Esophagus (tissue), 2 donors: Measurements from ENCODE around the gene TXNL4A. TPM values are rescaled to one million over a fixed set of nuclear protein-coding genes. Genes with fewer than 3 reads are reported as not detected.

Source experiments
- H3K27ac ChIP-seq, 2 donors: one replicate each; pipeline ENCODE4 v1.5.1; 2013; ENCODE audit warnings: low read depth in 2 of 2, mild to moderate bottlenecking in 2 of 2, inconsistent platforms in 1 of 2, low read length in 1 of 2, moderate library complexity in 1 of 2
- H3K27me3 ChIP-seq, 2 donors: one replicate each; pipeline ENCODE4 v1.6.1; 2013; ENCODE audit warnings: low read length in 2 of 2, control low read depth in 1 of 2, mild to moderate bottlenecking in 1 of 2; ENCODE audit not compliant: insufficient read depth in 2 of 2, control insufficient read depth in 1 of 2
- H3K36me3 ChIP-seq, 2 donors: one replicate each; pipeline ENCODE4 v1.6.1; 2013; ENCODE audit warnings: low read length in 1 of 2; ENCODE audit not compliant: control insufficient read depth in 2 of 2, insufficient read depth in 2 of 2
- H3K4me1 ChIP-seq, 2 donors: one replicate each; pipeline ENCODE4 v1.6.1; 2013; ENCODE audit warnings: low read length in 1 of 2; ENCODE audit not compliant: control insufficient read depth in 2 of 2, insufficient read depth in 2 of 2
- H3K4me3 ChIP-seq, 2 donors: one replicate each; pipeline ENCODE4 v1.5.1; 2013; ENCODE audit warnings: low read length in 2 of 2, mild to moderate bottlenecking in 2 of 2, low read depth in 1 of 2, moderate library complexity in 1 of 2
- H3K9me3 ChIP-seq, 2 donors: one replicate each; pipeline ENCODE4 v1.6.1; 2013; ENCODE audit warnings: mild to moderate bottlenecking in 2 of 2, low read depth in 1 of 2, low read length in 1 of 2, moderate library complexity in 1 of 2; ENCODE audit not compliant: control insufficient read depth in 2 of 2, insufficient read depth in 1 of 2
- WGBS, 2 donors: extraction: QIAGEN DNeasy Blood & Tissue Kit; methylation state at CpG; one replicate each; pipeline ENCODE4 v1.1.7; 2013; 5-methylcytosine and 5-hydroxymethylcytosine counted together
- polyA plus RNA-seq, 2 donors: library from polyadenylated mRNA; stranded (reverse); fragments of 200-250 nt; gene quantifications; one replicate each; pipeline ENCODE4 v1.2.3, GENCODE V29; 2013
- donor health status: healthy with polysubstance abuse.
- donor health status: Bipolar disorder and iron deficiency.

TXNL4A gene
- polyA plus RNA-seq, 2 donors: 65.2 to 66.7 TPM

- H3K36me3 ChIP-seq: peaks cover 0 to 3% of the 10 kb centered on the region in 2 donors
- peaks cover 0 to 6% of the 10 kb centered on the region in 2 donors for H3K4me1 ChIP-seq
- H3K27ac ChIP-seq: no peak overlapping the region
- 83 to 85% methylated on average over 6 of the region's 6 CpGs for WGBS, 2 donors
- no peaks in the 10 kb centered on the region for H3K9me3 ChIP-seq
- no peak overlapping the region for H3K4me3 ChIP-seq
- no peaks in the 10 kb centered on the region for H3K27me3 ChIP-seq
These were observed 5.6 kb downstream of the TXNL4A start for GRCh38 chr18:79982736-79983135.

- Histone ChIP-seq H3K27ac (no peak overlapping the region), H3K27me3 (no peaks in the 10 kb centered on the region), H3K9me3 (no peaks in the 10 kb centered on the region), H3K4me1 (peaks cover 0 to 6% of the 10 kb centered on the region in 2 donors), H3K4me3 (no peak overlapping the region), H3K36me3 (peaks cover 0 to 3% of the 10 kb centered on the region in 2 donors)
- WGBS, 2 donors: 84 to 89% methylated on average over 13 of the region's 13 CpGs
These were observed 7.8 kb downstream of the TXNL4A start for GRCh38 chr18:79980585-79980984.

GRCh38 chr18:79979843-79980242 lies 8.5 kb downstream of the TXNL4A start:
- no peaks in the 10 kb centered on the region for H3K27me3 ChIP-seq
- H3K27ac ChIP-seq: no peak overlapping the region
- H3K9me3 ChIP-seq: no peaks in the 10 kb centered on the region
- H3K4me1 ChIP-seq: peaks cover 0 to 6% of the 10 kb centered on the region in 2 donors
- peaks cover under 1 to 4% of the 10 kb centered on the region in 2 donors for H3K36me3 ChIP-seq
- no peak overlapping the region for H3K4me3 ChIP-seq
- 93 to 95% methylated on average over 5 of the region's 5 CpGs for WGBS, 2 donors

GRCh38 chr18:79975985-79976680 lies 12.2 kb downstream of the TXNL4A start:
- H3K4me3 ChIP-seq: no peak overlapping the region
- no peaks in the 10 kb centered on the region for H3K4me1 ChIP-seq
- peak overlapping the region in 1 of 2 donors; percentile 59 for H3K27ac ChIP-seq
- H3K9me3 ChIP-seq: no peaks in the 10 kb centered on the region
- peaks cover 14 to 25% of the 10 kb centered on the region in 2 donors for H3K36me3 ChIP-seq
- no peaks in the 10 kb centered on the region for H3K27me3 ChIP-seq
- 56 to 66% methylated on average over 14 of the region's 14 CpGs for WGBS, 2 donors

GRCh38 chr18:79975043-79975442 lies 13.3 kb downstream of the TXNL4A start:
- Histone ChIP-seq H3K27ac (no peak overlapping the region), H3K9me3 (no peaks in the 10 kb centered on the region), H3K27me3 (no peaks in the 10 kb centered on the region), H3K4me3 (no peak overlapping the region), H3K4me1 (no peaks in the 10 kb centered on the region), H3K36me3 (peaks cover 15 to 29% of the 10 kb centered on the region in 2 donors)
- 85 to 87% methylated on average over 4 of the region's 4 CpGs for WGBS, 2 donors

GRCh38 chr18:79974025-79974654 lies 14.2 kb downstream of the TXNL4A start:
- H3K27ac ChIP-seq: no peak overlapping the region
- no peak overlapping the region for H3K4me3 ChIP-seq
- no peaks in the 10 kb centered on the region for H3K9me3 ChIP-seq
- no peaks in the 10 kb centered on the region for H3K27me3 ChIP-seq
- peaks cover 15 to 27% of the 10 kb centered on the region in 2 donors for H3K36me3 ChIP-seq
- no peaks in the 10 kb centered on the region for H3K4me1 ChIP-seq
- WGBS, 2 donors: 92 to 95% methylated on average over 4 of the region's 4 CpGs

GRCh38 chr18:79973517-79973916 lies 14.8 kb downstream of the TXNL4A start:
- 90 to 93% methylated on average over 16 of the region's 16 CpGs for WGBS, 2 donors
- Histone ChIP-seq H3K27ac (no peak overlapping the region), H3K27me3 (no peaks in the 10 kb centered on the region), H3K36me3 (peaks cover 15 to 27% of the 10 kb centered on the region in 2 donors), H3K4me1 (no peaks in the 10 kb centered on the region), H3K9me3 (no peaks in the 10 kb centered on the region), H3K4me3 (no peak overlapping the region)

- Histone ChIP-seq H3K4me1 (no peaks in the 10 kb centered on the region), H3K9me3 (no peaks in the 10 kb centered on the region), H3K4me3 (no peak overlapping the region), H3K27me3 (no peaks in the 10 kb centered on the region), H3K27ac (no peak overlapping the region), H3K36me3 (peaks cover 15 to 27% of the 10 kb centered on the region in 2 donors)
- WGBS, 2 donors: 87 to 92% methylated on average over 3 of the region's 3 CpGs
These were observed 15.6 kb downstream of the TXNL4A start for GRCh38 chr18:79972720-79973119.

GRCh38 chr18:79971986-79972385 lies 16.4 kb downstream of the TXNL4A start:
- Histone ChIP-seq H3K27me3 (no peaks in the 10 kb centered on the region), H3K27ac (no peak overlapping the region), H3K4me1 (no peaks in the 10 kb centered on the region), H3K9me3 (no peaks in the 10 kb centered on the region), H3K36me3 (peaks cover 15 to 27% of the 10 kb centered on the region in 2 donors), H3K4me3 (no peak overlapping the region)
- WGBS, 2 donors: 88 to 89% methylated on average over 9 of the region's 9 CpGs
